Endothelial cell of umbilical vein (primary cell): ENCODE data around the gene CARMIL3.

Source experiments
- EZH2 ChIP-seq: IDR thresholded peaks from 2 replicates; pipeline ENCODE4 v1.6.1; 2012; ENCODE audit warnings: borderline replicate concordance, low read depth, mild to moderate bottlenecking, moderate library complexity, low read length, inconsistent platforms; ENCODE audit not compliant: severe bottlenecking
- FOS ChIP-seq: IDR thresholded peaks from 2 replicates; pipeline ENCODE4 v1.6.1; 2011; ENCODE audit warnings: mild to moderate bottlenecking, low read length, moderate library complexity, borderline replicate concordance; ENCODE audit not compliant: insufficient read depth
- POLR2A ChIP-seq: IDR thresholded peaks from 2 replicates; pipeline ENCODE4 v1.6.1; 2012; ENCODE audit warnings: low read depth, mild to moderate bottlenecking, control low read depth, low read length
- POLR2AphosphoS5 ChIP-seq: IDR thresholded peaks from 2 replicates; pipeline ENCODE4 v1.6.1; 2012; ENCODE audit warnings: low read depth, mild to moderate bottlenecking, control low read depth, low read length, moderate library complexity; ENCODE audit not compliant: insufficient read depth
- TF ChIP-seq, protein P1 (sequence below), 2 donors: IDR thresholded peaks; 1 replicate in 1 of 2; 2 replicates in 1 of 2; pipeline ENCODE4 v1.5.1; 2011; ENCODE audit warnings: low read length in 2 of 2, mild to moderate bottlenecking in 2 of 2, moderate library complexity in 2 of 2, control low read depth in 1 of 2, inconsistent platforms in 1 of 2, low read depth in 1 of 2; ENCODE audit not compliant: insufficient read depth in 1 of 2; ENCODE audit errors: extremely low read depth in 1 of 2

DNA sequence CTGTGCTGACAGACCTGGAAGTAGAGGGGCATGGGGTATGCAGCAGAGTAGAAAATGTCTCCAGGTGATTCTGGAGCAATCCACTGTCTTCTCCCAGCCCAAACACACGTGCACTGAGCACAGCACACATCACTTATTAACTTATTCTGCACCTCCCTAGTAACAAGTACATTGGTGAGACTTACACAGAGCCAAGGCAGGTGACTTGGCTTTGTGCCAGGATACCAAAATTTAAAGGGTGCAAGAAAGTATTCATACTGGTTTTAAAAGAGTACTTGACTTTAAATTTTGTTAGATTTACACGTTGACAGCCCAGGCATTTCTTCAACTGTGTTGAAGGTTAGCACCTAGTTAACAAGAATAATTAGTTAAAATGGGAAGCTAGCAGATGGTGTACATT is 11.1 kb upstream of the CARMIL3 start:
- TF ChIP-seq POLR2A (no peak), POLR2AphosphoS5 (no peak), EZH2 (no peak), FOS (no peak)
- TF ChIP-seq, protein P1, sequence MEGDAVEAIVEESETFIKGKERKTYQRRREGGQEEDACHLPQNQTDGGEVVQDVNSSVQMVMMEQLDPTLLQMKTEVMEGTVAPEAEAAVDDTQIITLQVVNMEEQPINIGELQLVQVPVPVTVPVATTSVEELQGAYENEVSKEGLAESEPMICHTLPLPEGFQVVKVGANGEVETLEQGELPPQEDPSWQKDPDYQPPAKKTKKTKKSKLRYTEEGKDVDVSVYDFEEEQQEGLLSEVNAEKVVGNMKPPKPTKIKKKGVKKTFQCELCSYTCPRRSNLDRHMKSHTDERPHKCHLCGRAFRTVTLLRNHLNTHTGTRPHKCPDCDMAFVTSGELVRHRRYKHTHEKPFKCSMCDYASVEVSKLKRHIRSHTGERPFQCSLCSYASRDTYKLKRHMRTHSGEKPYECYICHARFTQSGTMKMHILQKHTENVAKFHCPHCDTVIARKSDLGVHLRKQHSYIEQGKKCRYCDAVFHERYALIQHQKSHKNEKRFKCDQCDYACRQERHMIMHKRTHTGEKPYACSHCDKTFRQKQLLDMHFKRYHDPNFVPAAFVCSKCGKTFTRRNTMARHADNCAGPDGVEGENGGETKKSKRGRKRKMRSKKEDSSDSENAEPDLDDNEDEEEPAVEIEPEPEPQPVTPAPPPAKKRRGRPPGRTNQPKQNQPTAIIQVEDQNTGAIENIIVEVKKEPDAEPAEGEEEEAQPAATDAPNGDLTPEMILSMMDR (IDR thresholded peaks at IDR 0.05; ENCODE audit: extremely low read depth in 1 of 2, insufficient read depth in 1 of 2, low read depth in 1 of 2, low read length in 2 of 2): no peak
